Measurements from ENCODE around the gene LMTK3. TPM values are rescaled to one million over a fixed set of nuclear protein-coding genes. Genes with fewer than 3 reads are reported as not detected.

Gene LMTK3
- total RNA-seq, 4 donors from 2014 or later: 0.17 to 0.57 (median 0.37) TPM

GRCh38 chr19:48484247-48484893 is 27.3 kb downstream of the LMTK3 start:
- TF ChIP-seq CTCF (IDR thresholded peaks at IDR 0.05): no peak
- no peak for TF ChIP-seq EP300 (IDR thresholded peaks at IDR 0.05)
- no peak for TF ChIP-seq POLR2AphosphoS5 (IDR thresholded peaks at IDR 0.05)
- no peak for TF ChIP-seq POLR2A (IDR thresholded peaks at IDR 0.05; ENCODE audit: low read depth)
- Histone ChIP-seq H3K4me1 (peaks cover 37 to 46% (median 38%) of the 10 kb centered on the region in 4 donors), H3K4me3 (no peak overlapping the region), H3K27me3 (no peaks in the 10 kb centered on the region), H3K9me3 (no peaks in the 10 kb centered on the region), H3K27ac (replicated peaks in 1 of 4) (no peak overlapping the region), H3K36me3 (peaks cover 0 to 1% (median under 1%) of the 10 kb centered on the region in 4 donors)
- WGBS: 82% methylated on average over 16 of the region's 16 CpGs
- no peak for DNase-seq (ENCODE audit: extremely low spot score)
- intact Hi-C loops (cut with DNase I): no loop called here

GRCh38 chr19:48483301-48483700 is 28.3 kb downstream of the LMTK3 start:
- Histone ChIP-seq H3K27ac (replicated peaks in 1 of 4) (no peak overlapping the region), H3K4me1 (peaks cover 34 to 43% (median 37%) of the 10 kb centered on the region in 4 donors), H3K27me3 (no peaks in the 10 kb centered on the region), H3K9me3 (no peaks in the 10 kb centered on the region), H3K4me3 (no peak overlapping the region), H3K36me3 (peaks cover 3 to 12% (median 11%) of the 10 kb centered on the region in 4 donors)
- 100% methylated on average over 1 of the region's 3 CpGs for WGBS
- DNase-seq (ENCODE audit: extremely low spot score): no peak
- TF ChIP-seq EP300 (IDR thresholded peaks at IDR 0.05): no peak
- no peak for TF ChIP-seq CTCF (IDR thresholded peaks at IDR 0.05)
- no peak for TF ChIP-seq POLR2A (IDR thresholded peaks at IDR 0.05; ENCODE audit: low read depth)
- no peak for TF ChIP-seq POLR2AphosphoS5 (IDR thresholded peaks at IDR 0.05)
- intact Hi-C loops (cut with DNase I): no loop called here

DNA sequence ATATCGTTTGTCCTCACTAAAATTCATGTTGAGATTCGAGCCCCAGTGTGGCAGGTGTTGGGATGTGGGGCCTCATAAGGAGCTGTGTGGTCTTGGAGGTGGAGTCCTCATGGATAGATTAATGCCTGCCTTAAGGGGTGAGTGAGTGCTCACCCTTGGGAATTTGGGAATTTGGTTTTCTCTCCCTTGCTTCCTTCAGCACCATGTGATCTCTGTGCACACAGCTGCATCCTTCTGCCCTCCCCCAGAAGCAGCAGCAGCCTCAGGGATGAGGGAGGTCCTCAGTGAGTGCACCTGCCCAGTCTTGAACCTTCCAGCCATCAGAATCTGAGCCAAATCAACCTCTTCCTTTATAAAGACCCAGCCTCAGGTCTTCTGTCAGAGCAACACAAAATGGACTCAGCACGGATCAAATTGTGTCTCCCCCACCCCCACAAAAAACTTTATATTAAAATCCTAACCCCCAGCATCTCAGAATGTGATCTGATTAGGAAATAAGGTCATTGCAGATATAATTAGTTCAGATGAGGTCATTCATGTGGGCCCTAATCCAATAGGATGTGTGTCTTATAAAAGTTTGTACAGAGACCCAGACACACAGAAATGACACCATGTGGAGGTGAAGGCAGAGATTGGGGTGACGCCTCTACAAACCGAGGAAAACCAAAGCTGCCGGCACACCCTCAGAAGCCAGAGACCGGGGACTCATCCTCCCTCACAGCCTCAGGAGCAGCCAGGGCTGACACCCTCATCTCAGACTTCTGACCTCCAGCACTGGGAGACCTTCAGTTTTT is 29.6 kb downstream of the LMTK3 start:
- Histone ChIP-seq H3K4me1 (peaks cover 25 to 32% (median 27%) of the 10 kb centered on the region in 4 donors), H3K27ac (replicated peaks in 1 of 4) (peak overlapping the region; percentile 38 to 95 (median 91)), H3K4me3 (no peak overlapping the region), H3K27me3 (no peaks in the 10 kb centered on the region), H3K9me3 (no peaks in the 10 kb centered on the region), H3K36me3 (peaks cover 15 to 24% (median 24%) of the 10 kb centered on the region in 4 donors)
- DNase-seq (ENCODE audit: extremely low spot score): no peak
- 72% methylated on average over 7 of the region's 7 CpGs for WGBS
- no peak for TF ChIP-seq POLR2AphosphoS5 (IDR thresholded peaks at IDR 0.05)
- no peak for TF ChIP-seq CTCF (IDR thresholded peaks at IDR 0.05)
- no peak for TF ChIP-seq EP300 (IDR thresholded peaks at IDR 0.05)
- no peak for TF ChIP-seq POLR2A (IDR thresholded peaks at IDR 0.05; ENCODE audit: low read depth)
- intact Hi-C loops (cut with DNase I): no loop called here

DNA sequence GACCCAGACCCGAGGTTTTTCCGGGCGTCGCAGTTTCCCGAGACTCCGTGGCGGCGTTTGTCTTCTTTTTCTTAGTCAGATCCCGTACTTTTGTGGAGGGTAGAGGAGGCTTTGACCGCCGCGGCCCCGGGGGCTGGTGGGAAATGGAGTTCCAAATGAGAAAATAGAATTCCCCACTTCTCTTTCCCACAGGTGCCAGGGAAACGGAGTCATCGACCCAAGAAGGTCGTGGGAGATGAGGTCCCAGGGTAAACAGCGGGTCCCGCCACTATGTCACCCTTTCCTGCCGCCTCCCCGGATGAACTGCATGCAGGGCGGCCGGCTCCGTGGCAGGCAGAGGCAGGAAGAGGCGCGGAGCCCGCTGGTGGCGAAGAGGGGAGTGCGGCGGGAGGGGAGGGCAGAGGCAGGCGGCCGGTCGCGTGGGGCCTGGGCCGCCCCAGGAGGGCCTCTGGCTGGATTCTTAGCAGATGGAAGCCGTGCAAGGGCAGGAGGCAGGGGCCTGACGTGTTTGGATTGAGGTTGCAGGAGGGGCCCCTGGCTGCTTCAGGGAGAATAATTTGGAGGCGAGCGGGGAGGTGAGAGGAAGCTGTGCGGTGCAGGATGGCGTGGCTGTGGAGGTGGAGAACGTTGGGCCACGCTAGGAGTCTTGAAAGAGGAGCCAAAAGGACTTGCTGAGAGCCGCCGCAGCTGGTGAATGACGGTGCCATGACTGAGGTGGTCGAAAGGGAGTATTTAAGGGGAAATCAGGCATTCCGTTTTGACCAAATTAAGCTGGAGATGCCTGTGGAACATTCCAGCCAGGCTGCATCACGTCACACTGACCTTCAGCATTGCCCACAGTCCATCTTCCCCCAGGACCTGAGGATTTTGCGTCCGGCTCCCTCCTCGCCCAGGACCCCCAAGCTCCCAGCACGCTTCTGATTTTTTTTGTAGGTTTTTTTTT is 30.8 kb downstream of the LMTK3 start:
- WGBS: 7% methylated on average over 52 of the region's 52 CpGs
- peaks cover 25 to 32% (median 27%) of the 10 kb centered on the region in 4 donors for H3K4me1 ChIP-seq
- H3K9me3 ChIP-seq: no peaks in the 10 kb centered on the region
- H3K27me3 ChIP-seq: no peaks in the 10 kb centered on the region
- H3K27ac ChIP-seq (replicated peaks in 1 of 4): peak overlapping the region; percentile 88 to 95 (median 94)
- H3K4me3 ChIP-seq: peak overlapping the region; percentile 56 to 67 (median 64)
- no peak for DNase-seq (ENCODE audit: extremely low spot score)
- no peak for TF ChIP-seq EP300 (IDR thresholded peaks at IDR 0.05)
- TF ChIP-seq POLR2AphosphoS5 (IDR thresholded peaks at IDR 0.05): peak; percentile 19 to 60
- peaks cover 28 to 37% (median 36%) of the 10 kb centered on the region in 4 donors for H3K36me3 ChIP-seq
- intact Hi-C loops (cut with DNase I): no loop called here
